BJ (cell line): ENCODE measurements around the gene PRPF19. TPM values are rescaled to one million over a fixed set of nuclear protein-coding genes. Genes with fewer than 3 reads are reported as not detected.

Experiments used
- CTCF ChIA-PET: fragments of 350-600 bp; formaldehyde crosslinking; extraction: SDS; loops from one replicate; lab custom pipeline; 2021; ENCODE audit warnings: antibody characterized with exemption, inconsistent platforms; lab: Yijun Ruan, JAX
- POLR2A ChIA-PET: fragments of 300-600 bp; sonication (Branson Sonifier 250); formaldehyde crosslinking; extraction: SDS; loops from one replicate; lab custom pipeline; 2021; ENCODE audit warnings: antibody characterized with exemption; lab: Charles Lee
- DNase-seq: peaks from one replicate; pipeline ENCODE4 v3.0.0-alpha.2; 2011; ENCODE audit warnings: low read depth
- H3K27me3 ChIP-seq: 2 replicates; pipeline ENCODE4 v1.6.0; 2011; ENCODE audit warnings: low read length; ENCODE audit not compliant: control insufficient read depth, insufficient read depth
- H3K36me3 ChIP-seq: 2 replicates; pipeline ENCODE4 v1.5.1; 2011; ENCODE audit warnings: low read length; ENCODE audit not compliant: control insufficient read depth, insufficient read depth
- H3K4me3 ChIP-seq: 2 replicates; pipeline ENCODE4 v1.5.1; 2011; ENCODE audit warnings: low read depth, mild to moderate bottlenecking, control low read depth, low read length
- CTCF ChIP-seq: IDR thresholded peaks from 2 replicates; pipeline ENCODE4 v1.5.1; 2011; ENCODE audit warnings: low read depth, mild to moderate bottlenecking, control low read depth, inconsistent platforms, low read length, moderate library complexity; ENCODE audit not compliant: insufficient read depth
- polyA plus RNA-seq: library from polyadenylated mRNA; depleted of rRNA; stranded (reverse); fragments of >200 nt; gene quantifications from 2 replicates; pipeline ENCODE4 v1.2.3, GENCODE V29; 2011

Gene PRPF19
- polyA plus RNA-seq, 1 experiment, result 48.6 TPM

GRCh38 chr11:60852982-60853950, 53.1 kb downstream of the PRPF19 start:
- no peak overlapping the region for H3K4me3 ChIP-seq
- CTCF ChIA-PET, result no interaction called here
- H3K27me3 ChIP-seq, result peaks cover 1% of the 10 kb centered on the region; the same call in 1 of the 2 replicates
- POLR2A ChIA-PET, result no interaction called here
- H3K36me3 ChIP-seq, result peaks cover 18% of the 10 kb centered on the region
- DNase-seq, result no peak
- TF ChIP-seq CTCF, result no peak

GRCh38 chr11:60852117-60852981, 54.0 kb downstream of the PRPF19 start:
- Histone ChIP-seq H3K27me3 (peaks cover 1% of the 10 kb centered on the region; the same call in 1 of the 2 replicates), H3K4me3 (no peak overlapping the region), H3K36me3 (peaks cover 18% of the 10 kb centered on the region)
- no peak for TF ChIP-seq CTCF
- CTCF ChIA-PET, result interaction anchor here (1.2 to 2.3 kb wide), 3 partner anchors 15 to 35 kb away, joined by 3 to 7 read pairs (median 5); partner anchors contain the start of gene ZP1
- no peak for DNase-seq
- POLR2A ChIA-PET, result no interaction called here

- Histone ChIP-seq H3K27me3 (peaks cover 1% of the 10 kb centered on the region; the same call in 1 of the 2 replicates), H3K4me3 (no peak overlapping the region), H3K36me3 (peaks cover 18% of the 10 kb centered on the region)
- ChIA-PET POLR2A (no interaction called here), CTCF (interaction anchor here (0.7 to 2.3 kb wide), 4 partner anchors 16 to 36 kb away, joined by 3 to 7 read pairs (median 4); partner anchors contain the start of gene ZP1)
- TF ChIP-seq CTCF, result no peak
- no peak for DNase-seq
Observed at GRCh38 chr11:60851327-60852104, 54.9 kb downstream of the PRPF19 start.

GRCh38 chr11:60849641-60850520, 56.5 kb downstream of the PRPF19 start:
- no peak for TF ChIP-seq CTCF
- ChIA-PET CTCF (interaction anchor here (0.7 to 2.3 kb wide), 3 partner anchors 19 to 38 kb away, joined by 3 to 7 read pairs (median 6); no protein-coding TSS in a partner anchor), POLR2A (no interaction called here)
- no peaks in the 10 kb centered on the region for H3K27me3 ChIP-seq
- H3K4me3 ChIP-seq, result no peak overlapping the region
- peaks cover 18% of the 10 kb centered on the region for H3K36me3 ChIP-seq
- DNase-seq, result no peak
